GM15510 (cell line): ENCODE results near the gene XPOT.
A peak's percentile ranks its signal among the peaks of the same experiment; 100 is the strongest.

ENCODE experiments used
- POLR2A ChIP-seq: IDR thresholded peaks from 3 replicates; pipeline ENCODE4 v1.6.1; 2011; ENCODE audit warnings: borderline replicate concordance; ENCODE audit not compliant: insufficient read length; ENCODE audit errors: extremely low read depth

The XPOT gene

GRCh38 chr12:64450711-64451486 is 46.7 kb downstream of the XPOT start:
- no peak for TF ChIP-seq POLR2A

- peak; percentile 78 for TF ChIP-seq POLR2A
Observed at GRCh38 chr12:64451687-64452558, 47.7 kb downstream of the XPOT start, which contains the start of gene TBK1. Gene TBK1, plus strand, starts transcription at chr12:64452120. Its CDS starts 3,751 bp downstream, at chr12:64455871.

- no peak for TF ChIP-seq POLR2A
Observed at GRCh38 chr12:64452559-64453329, 48.6 kb downstream of the XPOT start.

GRCh38 chr12:64455506-64455905 is 51.3 kb downstream of the XPOT start:
- TF ChIP-seq POLR2A = no peak

- no peak for TF ChIP-seq POLR2A
Observed at GRCh38 chr12:64456119-64456518, 51.9 kb downstream of the XPOT start.

GRCh38 chr12:64457032-64457431 is 52.8 kb downstream of the XPOT start:
- TF ChIP-seq POLR2A = no peak

- no peak for TF ChIP-seq POLR2A
Observed at GRCh38 chr12:64457466-64457865, 53.3 kb downstream of the XPOT start.

GRCh38 chr12:64457923-64458322 is 53.7 kb downstream of the XPOT start:
- no peak for TF ChIP-seq POLR2A

- TF ChIP-seq POLR2A = no peak
Observed at GRCh38 chr12:64459394-64459891, 55.3 kb downstream of the XPOT start.

GRCh38 chr12:64461634-64462414 is 57.6 kb downstream of the XPOT start:
- TF ChIP-seq POLR2A = no peak

- TF ChIP-seq POLR2A = no peak
Observed at GRCh38 chr12:64466178-64466577, 62.0 kb downstream of the XPOT start.

- TF ChIP-seq POLR2A = no peak
Observed at GRCh38 chr12:64468966-64469365, 64.8 kb downstream of the XPOT start.

- TF ChIP-seq POLR2A = no peak
Observed at GRCh38 chr12:64469455-64470142, 65.4 kb downstream of the XPOT start.
